ENCODE results near the gene PIP5K1A.
"Not testable (repeated sequence)": the region's sequence is repeated elsewhere in the genome, so short reads cannot be mapped to it uniquely, and the experiment has no call there.

- TF ChIP-seq, protein P1, sequence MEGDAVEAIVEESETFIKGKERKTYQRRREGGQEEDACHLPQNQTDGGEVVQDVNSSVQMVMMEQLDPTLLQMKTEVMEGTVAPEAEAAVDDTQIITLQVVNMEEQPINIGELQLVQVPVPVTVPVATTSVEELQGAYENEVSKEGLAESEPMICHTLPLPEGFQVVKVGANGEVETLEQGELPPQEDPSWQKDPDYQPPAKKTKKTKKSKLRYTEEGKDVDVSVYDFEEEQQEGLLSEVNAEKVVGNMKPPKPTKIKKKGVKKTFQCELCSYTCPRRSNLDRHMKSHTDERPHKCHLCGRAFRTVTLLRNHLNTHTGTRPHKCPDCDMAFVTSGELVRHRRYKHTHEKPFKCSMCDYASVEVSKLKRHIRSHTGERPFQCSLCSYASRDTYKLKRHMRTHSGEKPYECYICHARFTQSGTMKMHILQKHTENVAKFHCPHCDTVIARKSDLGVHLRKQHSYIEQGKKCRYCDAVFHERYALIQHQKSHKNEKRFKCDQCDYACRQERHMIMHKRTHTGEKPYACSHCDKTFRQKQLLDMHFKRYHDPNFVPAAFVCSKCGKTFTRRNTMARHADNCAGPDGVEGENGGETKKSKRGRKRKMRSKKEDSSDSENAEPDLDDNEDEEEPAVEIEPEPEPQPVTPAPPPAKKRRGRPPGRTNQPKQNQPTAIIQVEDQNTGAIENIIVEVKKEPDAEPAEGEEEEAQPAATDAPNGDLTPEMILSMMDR (conservative IDR thresholded peaks at IDR 0.05 in 1 of 2, IDR thresholded peaks at IDR 0.05 in 1 of 2; ENCODE audit: low read depth in 1 of 2, low read length in 2 of 2): not testable (repeated sequence)
- TF ChIP-seq EZH2 (IDR thresholded peaks at IDR 0.05; ENCODE audit: low read length, missing control alignments): not testable (repeated sequence)
Observed at GRCh38 chr1:151194894-151195594, 3.3 kb upstream of the PIP5K1A start.

All from fibroblast of lung (primary cell).